ENCODE data around the gene CUL5. TPM values are rescaled to one million over a fixed set of nuclear protein-coding genes. Genes with fewer than 3 reads are reported as not detected.

Gene CUL5
- total and polyA plus RNA-seq, 2 experiments from 2014 or later, result 26.0 to 40.9 TPM

DNA sequence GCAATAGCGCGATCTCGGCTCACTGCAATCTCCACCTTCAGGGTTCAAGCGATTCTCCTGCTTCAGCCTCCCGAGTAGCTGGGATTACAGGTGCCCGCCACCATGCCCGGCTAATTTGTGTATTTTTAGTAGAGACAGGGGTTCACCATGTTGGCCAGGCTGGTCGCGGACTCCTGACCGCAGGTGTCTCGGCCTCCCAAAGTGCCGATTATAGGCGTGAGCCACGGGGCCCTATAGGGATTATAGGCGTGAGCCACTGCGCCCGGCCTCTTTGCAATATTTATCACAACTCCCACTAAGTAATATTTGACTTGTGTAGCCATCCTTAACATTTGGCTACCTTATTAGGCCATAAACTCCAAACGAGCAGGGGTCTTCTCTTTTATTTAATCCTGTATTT lies 879 bp upstream of the CUL5 start (continued):
- TF ChIP-seq, protein P1, sequence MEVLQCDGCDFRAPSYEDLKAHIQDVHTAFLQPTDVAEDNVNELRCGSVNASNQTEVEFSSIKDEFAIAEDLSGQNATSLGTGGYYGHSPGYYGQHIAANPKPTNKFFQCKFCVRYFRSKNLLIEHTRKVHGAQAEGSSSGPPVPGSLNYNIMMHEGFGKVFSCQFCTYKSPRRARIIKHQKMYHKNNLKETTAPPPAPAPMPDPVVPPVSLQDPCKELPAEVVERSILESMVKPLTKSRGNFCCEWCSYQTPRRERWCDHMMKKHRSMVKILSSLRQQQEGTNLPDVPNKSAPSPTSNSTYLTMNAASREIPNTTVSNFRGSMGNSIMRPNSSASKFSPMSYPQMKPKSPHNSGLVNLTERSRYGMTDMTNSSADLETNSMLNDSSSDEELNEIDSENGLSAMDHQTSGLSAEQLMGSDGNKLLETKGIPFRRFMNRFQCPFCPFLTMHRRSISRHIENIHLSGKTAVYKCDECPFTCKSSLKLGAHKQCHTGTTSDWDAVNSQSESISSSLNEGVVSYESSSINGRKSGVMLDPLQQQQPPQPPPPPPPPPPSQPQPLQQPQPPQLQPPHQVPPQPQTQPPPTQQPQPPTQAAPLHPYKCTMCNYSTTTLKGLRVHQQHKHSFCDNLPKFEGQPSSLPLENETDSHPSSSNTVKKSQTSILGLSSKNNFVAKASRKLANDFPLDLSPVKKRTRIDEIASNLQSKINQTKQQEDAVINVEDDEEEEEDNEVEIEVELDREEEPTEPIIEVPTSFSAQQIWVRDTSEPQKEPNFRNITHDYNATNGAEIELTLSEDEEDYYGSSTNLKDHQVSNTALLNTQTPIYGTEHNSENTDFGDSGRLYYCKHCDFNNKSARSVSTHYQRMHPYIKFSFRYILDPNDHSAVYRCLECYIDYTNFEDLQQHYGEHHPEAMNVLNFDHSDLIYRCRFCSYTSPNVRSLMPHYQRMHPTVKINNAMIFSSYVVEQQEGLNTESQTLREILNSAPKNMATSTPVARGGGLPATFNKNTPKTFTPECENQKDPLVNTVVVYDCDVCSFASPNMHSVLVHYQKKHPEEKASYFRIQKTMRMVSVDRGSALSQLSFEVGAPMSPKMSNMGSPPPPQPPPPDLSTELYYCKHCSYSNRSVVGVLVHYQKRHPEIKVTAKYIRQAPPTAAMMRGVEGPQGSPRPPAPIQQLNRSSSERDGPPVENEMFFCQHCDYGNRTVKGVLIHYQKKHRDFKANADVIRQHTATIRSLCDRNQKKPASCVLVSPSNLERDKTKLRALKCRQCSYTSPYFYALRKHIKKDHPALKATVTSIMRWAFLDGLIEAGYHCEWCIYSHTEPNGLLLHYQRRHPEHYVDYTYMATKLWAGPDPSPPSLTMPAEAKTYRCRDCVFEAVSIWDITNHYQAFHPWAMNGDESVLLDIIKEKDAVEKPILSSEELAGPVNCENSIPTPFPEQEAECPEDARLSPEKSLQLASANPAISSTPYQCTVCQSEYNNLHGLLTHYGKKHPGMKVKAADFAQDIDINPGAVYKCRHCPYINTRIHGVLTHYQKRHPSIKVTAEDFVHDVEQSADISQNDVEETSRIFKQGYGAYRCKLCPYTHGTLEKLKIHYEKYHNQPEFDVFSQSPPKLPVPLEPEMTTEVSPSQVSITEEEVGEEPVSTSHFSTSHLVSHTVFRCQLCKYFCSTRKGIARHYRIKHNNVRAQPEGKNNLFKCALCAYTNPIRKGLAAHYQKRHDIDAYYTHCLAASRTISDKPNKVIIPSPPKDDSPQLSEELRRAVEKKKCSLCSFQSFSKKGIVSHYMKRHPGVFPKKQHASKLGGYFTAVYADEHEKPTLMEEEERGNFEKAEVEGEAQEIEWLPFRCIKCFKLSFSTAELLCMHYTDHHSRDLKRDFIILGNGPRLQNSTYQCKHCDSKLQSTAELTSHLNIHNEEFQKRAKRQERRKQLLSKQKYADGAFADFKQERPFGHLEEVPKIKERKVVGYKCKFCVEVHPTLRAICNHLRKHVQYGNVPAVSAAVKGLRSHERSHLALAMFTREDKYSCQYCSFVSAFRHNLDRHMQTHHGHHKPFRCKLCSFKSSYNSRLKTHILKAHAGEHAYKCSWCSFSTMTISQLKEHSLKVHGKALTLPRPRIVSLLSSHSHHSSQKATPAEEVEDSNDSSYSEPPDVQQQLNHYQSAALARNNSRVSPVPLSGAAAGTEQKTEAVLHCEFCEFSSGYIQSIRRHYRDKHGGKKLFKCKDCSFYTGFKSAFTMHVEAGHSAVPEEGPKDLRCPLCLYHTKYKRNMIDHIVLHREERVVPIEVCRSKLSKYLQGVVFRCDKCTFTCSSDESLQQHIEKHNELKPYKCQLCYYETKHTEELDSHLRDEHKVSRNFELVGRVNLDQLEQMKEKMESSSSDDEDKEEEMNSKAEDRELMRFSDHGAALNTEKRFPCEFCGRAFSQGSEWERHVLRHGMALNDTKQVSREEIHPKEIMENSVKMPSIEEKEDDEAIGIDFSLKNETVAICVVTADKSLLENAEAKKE (CRISPR knock-in tag; IDR thresholded peaks at IDR 0.05), result no peak
- TF ChIP-seq EZH2phosphoT487 (IDR thresholded peaks at IDR 0.05; ENCODE audit: unreplicated experiment), result no peak
- TF ChIP-seq CREB1 (CRISPR knock-in tag; IDR thresholded peaks at IDR 0.05; ENCODE audit: low read depth), result no peak
- TF ChIP-seq ZNF331 (CRISPR knock-in tag; IDR thresholded peaks at IDR 0.05; ENCODE audit: low read depth), result no peak
- TF ChIP-seq POLR2AphosphoS5 (IDR thresholded peaks at IDR 0.05; ENCODE audit: low read depth), result no peak
- TF ChIP-seq, protein P2, sequence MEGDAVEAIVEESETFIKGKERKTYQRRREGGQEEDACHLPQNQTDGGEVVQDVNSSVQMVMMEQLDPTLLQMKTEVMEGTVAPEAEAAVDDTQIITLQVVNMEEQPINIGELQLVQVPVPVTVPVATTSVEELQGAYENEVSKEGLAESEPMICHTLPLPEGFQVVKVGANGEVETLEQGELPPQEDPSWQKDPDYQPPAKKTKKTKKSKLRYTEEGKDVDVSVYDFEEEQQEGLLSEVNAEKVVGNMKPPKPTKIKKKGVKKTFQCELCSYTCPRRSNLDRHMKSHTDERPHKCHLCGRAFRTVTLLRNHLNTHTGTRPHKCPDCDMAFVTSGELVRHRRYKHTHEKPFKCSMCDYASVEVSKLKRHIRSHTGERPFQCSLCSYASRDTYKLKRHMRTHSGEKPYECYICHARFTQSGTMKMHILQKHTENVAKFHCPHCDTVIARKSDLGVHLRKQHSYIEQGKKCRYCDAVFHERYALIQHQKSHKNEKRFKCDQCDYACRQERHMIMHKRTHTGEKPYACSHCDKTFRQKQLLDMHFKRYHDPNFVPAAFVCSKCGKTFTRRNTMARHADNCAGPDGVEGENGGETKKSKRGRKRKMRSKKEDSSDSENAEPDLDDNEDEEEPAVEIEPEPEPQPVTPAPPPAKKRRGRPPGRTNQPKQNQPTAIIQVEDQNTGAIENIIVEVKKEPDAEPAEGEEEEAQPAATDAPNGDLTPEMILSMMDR (conservative IDR thresholded peaks at IDR 0.05; ENCODE audit: low read depth in 2 of 2), result no peak
- no peak for TF ChIP-seq STAT1 (IDR thresholded peaks at IDR 0.05; ENCODE audit: unreplicated experiment)
- no peak for TF ChIP-seq JUNB (IDR thresholded peaks at IDR 0.05; ENCODE audit: unreplicated experiment)
